ENCODE data around the gene VPS18.

Gene VPS18

DNA sequence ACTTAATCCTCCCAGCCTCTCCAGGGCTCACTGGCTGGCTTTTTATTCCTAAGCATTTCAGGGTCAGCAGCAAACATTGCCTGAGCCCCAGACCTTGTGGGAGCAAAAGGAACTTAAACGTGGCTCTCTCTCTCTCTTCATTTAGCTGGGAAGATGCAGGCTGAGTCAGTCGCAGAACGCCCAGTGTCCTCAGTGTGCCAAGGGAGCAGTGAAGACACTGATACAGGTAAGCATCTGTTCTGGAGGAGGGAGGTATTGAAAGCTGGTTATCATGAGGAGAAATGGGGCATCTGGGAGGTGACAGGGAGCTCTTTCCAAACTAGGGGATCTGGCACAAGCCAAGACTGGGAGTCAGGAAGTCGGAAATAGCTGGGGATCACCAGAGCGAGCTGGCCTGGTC lies 24.6 kb upstream of the VPS18 start:
- no peak for DNase-seq (ENCODE audit: low read depth)

DNA sequence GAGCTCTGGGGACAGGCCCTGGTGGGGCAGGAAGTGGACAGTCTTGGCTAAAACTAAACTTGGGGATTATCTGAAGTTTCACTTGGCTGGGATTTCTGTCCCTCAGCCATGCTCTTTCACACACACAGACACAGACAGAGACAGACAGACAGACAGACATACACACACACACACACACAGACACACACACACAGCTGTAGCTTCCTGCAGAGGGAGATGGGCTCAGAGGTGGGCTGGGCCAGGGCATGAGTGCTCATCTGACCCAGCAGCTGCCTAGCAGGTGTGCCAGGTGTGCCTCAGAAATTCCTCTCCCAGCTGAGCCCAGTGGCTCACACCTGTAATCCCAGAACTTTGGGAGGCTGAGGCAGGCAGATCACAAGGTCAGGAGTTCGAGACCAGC lies 23.5 kb upstream of the VPS18 start:
- no peak for DNase-seq (ENCODE audit: low read depth)

- no peak for DNase-seq (ENCODE audit: low read depth)
Measured at GRCh38 chr15:40871749-40872617, 22.3 kb upstream of the VPS18 start.

DNA sequence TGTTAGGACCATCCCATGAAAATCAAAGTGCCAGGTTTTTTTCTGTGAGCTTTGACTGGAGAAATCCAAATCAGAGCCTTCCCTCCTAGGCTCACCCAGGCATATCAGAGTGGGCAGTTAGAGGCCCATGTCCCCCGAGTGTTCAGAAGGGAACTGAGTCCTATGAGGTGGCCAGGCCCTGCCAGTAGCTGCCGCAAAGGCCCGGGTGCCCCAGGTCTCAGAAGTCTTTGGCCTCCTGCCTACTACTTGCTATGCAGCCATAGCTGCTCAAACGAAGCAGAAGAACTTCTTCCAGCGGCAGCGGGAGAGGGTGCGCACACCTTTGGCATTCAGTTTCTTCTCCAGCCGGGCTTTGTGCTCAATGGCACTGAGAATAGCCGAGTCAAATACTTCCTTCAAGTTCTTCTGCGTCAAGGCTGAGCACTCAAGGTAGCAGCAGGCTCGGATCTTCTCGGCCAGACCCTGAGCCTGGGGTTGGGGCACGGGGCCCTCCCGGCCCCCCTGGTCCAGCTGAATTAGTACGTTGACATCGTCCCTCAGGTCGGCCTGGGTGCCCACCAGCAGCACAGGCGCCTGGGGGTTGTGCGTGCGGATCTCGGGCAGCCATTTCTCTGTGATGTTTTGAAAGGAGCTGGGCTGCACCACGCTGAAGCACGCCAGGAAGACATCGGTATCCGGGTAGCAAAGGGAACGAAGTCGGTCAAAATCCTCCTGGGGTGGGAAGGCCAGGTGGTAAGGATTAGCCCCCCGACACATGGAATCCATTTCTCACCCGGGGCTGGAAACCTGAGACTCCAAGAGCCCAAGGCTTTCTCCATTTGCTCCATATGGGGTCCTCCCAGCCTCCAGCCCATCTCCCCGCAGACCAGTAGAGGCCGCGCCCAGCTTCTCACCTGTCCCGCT lies 21.2 kb upstream of the VPS18 start:
- no peak for DNase-seq (ENCODE audit: low read depth)

DNA sequence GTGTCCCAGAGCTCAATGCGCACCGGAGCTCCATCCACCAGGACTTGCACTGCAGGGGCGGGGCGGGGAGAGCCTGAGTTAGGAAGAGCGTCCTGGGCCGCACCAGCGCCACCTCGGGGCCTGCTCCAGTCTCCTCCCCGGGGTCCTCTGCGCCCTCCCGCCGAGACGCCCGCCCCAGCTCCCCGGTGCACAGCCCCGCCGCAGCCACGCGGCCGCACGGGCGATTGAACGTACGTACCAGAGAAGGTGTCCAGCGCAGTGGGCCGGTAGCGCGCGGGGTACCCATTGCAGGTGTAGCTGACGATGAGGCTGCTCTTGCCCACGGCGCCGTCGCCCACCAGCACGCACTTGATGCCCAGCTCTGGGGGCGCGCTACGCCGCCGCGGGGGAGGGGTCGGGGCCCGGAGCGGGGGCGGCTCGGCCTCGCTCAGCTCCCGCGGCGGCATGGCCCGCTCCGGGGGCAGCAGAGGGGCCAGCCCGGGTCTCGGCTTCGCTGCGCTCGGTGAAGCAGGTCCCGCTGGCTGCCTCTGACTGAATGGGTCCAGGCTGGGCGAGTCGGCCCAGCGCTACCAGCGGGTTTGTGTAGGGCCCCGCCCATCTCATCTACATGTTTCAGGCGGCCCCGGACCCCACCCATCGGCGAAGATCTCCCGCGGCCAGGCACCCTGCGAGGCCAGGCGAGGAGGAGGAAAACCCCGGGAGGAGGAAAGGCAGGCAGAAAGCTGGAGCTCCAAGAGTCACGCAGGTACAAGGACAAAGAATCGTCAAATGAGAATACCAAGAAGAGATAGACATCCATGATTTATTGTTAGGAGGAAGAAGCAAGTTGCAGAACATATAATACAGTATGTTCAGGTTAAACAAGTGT lies 20.3 kb upstream of the VPS18 start, which contains the start of gene RHOV:
Gene RHOV, minus strand, starts transcription at position 541 of the 868 bp plus-strand sequence. Its CDS starts 95 bp downstream, at position 446.
- no peak for DNase-seq (ENCODE audit: low read depth)

- DNase-seq (ENCODE audit: low read depth) = no peak
Measured at GRCh38 chr15:40875991-40876730, 18.1 kb upstream of the VPS18 start.

DNA sequence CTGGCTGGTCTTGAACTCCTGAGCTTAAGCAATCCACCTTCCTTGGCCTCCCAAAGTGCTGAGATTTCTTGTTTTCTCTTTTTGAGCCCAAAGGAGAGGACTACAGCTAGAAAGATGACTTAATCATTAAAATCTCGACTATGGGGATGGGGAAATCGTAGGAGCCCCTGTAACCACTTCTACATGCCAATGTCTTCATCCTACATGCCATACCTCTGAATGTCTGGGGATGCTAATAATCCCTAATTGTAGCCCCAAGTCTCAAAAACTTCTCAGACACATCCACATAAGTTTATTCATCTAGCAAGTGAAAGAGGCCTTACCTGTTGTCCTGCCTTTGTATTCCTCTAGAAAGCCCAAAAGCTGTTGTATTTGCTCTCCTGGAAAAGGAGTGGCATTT lies 16.6 kb upstream of the VPS18 start:
- no peak for DNase-seq (ENCODE audit: low read depth)

- no peak for DNase-seq (ENCODE audit: low read depth)
Measured at GRCh38 chr15:40878785-40879184, 15.5 kb upstream of the VPS18 start.

- no peak for DNase-seq (ENCODE audit: low read depth)
Measured at GRCh38 chr15:40879609-40880008, 14.6 kb upstream of the VPS18 start.

- DNase-seq (ENCODE audit: low read depth) = no peak
Measured at GRCh38 chr15:40881351-40881750, 12.9 kb upstream of the VPS18 start.

DNA sequence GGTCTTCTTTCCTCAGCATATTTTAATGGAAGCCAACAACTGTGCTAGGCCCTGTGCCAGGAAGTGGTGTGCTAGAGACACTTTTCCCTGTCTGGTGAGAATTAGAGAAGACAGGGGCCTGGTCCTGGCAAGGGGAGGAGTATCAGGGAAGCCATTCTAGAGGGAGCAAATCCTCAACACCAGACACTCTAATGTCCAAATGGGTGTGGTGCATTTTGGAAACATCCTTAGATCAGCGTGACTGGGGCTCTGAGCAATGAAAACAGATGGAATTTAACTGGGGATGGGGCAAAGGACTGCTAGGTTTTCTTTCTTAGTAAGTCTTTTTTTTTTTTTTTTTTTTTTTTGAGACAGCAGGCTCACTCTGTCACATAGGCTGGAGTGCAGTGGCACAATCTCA lies 7.7 kb upstream of the VPS18 start:
- no peak for DNase-seq (ENCODE audit: low read depth)

DNA sequence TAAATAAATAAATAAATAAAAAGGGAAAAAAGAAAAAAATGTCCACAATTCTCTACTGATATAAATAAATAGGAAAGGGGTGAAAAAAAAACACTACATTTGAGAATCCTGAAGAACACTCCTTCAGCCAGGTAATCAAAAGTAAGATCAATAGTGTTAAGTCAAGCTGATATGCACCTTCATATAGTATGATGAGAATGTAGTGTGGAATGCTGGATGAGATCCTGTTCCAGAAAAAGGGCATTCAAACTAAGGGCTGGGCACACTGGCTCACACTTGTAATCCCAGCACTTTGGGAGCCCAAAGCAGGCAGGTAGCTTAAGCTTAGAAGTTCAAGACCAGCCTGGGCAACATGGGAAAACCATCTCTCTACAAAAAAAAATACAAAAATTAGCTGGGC lies 5.1 kb upstream of the VPS18 start:
- no peak for DNase-seq (ENCODE audit: low read depth)

- DNase-seq (ENCODE audit: low read depth) = no peak
Measured at GRCh38 chr15:40891138-40891537, 3.1 kb upstream of the VPS18 start.

- DNase-seq (ENCODE audit: low read depth) = no peak
Measured at GRCh38 chr15:40891810-40892446, 2.3 kb upstream of the VPS18 start.

DNA sequence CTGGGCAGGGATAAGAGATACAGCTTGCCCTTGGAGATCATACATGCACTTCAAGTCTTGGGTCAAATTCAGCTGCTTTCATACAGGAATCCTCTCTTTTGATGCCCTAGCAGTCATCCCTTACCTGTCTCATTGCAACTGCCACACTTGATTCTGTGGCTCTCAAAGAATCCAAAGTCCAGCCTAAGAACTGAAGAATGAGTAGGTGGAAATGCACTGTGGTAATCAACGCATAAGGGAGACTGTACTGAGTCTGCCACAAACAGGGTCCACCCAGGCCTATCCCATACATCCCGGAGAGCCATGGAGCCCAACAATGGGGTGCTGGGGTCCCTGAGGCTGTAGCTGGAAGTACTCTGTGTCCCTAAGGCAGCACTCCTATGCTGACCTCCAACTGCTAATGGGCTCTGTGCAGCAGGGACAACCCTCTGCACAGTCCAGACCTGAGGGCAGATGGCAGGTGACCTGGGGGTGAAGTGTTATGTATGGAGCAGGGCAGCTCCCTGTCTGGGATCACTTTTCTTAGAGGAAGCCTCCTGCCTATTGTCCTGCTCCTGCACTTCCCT lies 1.7 kb upstream of the VPS18 start:
- no peak for DNase-seq (ENCODE audit: low read depth)

- DNase-seq (ENCODE audit: low read depth) = no peak
Measured at GRCh38 chr15:40893019-40893670, 1.1 kb upstream of the VPS18 start.

DNA sequence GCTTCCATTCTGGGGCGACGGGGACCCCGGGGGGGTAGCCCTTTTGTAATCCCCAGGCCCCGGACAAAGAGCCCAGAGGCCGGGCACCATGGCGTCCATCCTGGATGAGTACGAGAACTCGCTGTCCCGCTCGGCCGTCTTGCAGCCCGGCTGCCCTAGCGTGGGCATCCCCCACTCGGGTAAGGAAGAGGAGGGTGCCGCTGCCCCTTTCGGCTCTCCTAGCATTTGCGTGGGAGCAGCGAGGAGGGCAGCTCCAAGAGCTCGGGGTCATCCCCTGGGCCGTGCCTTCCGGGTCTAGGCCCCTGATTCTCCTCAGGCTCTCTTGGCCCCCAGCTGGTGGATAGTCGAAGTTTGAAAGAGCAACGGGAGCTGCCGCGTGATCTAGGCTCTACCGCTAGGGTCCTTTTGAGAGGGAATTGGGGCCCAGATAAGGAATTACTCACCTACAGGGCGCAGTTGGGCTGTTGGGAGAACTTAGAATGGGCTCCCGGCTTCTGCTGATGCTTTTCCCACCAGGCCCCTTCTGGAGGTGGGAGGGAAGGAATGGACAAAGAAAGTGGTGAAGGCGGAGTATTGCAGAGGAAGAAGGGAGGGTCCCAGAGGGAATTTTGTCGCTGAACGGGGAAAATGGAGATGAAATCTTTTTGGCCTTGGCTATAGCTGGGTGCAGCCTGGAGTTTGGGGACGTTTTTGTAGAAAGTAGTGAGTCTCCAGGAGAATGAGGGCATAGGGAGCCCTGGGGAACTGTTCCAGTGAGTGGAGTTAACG lies 615 bp downstream of the VPS18 start:
- no peak for DNase-seq (ENCODE audit: low read depth)

GRCh38 chr15:40899536-40900207 lies 5.4 kb downstream of the VPS18 start:
- DNase-seq (ENCODE audit: low read depth) = no peak

Data from stimulated activated CD8-positive, alpha-beta memory T cell treated with anti-CD3 and anti-CD28 coated beads, Interleukin-12 subunit alpha, Interleukin-12 subunit beta, amount 100 ng/mL, for 4 hours (primary cell).